ENCODE data around the gene POLE.
"Not testable (repeated sequence)": the region's sequence is repeated elsewhere in the genome, so short reads cannot be mapped to it uniquely, and the experiment has no call there.

Gene POLE

GRCh38 chr12:132717011-132717410 is 29.9 kb upstream of the POLE start:
- no peak for DNase-seq

GRCh38 chr12:132716356-132716755 is 29.2 kb upstream of the POLE start:
- DNase-seq, result no peak

- no peak for DNase-seq
Measured at GRCh38 chr12:132715874-132716273, 28.7 kb upstream of the POLE start.

GRCh38 chr12:132713123-132713522 is 26.0 kb upstream of the POLE start:
- DNase-seq, result no peak

- DNase-seq, result no peak
Measured at GRCh38 chr12:132711080-132711843, 24.1 kb upstream of the POLE start.

- peak; percentile 52 for DNase-seq
Measured at GRCh38 chr12:132710405-132711079, 23.4 kb upstream of the POLE start, which contains the start of gene PGAM5. Gene PGAM5 (plus strand): TSS chr12:132710842. CDS start chr12:132710877, 35 bp downstream.

- DNase-seq, result no peak
Measured at GRCh38 chr12:132710043-132710404, 22.9 kb upstream of the POLE start.

- no peak for DNase-seq
Measured at GRCh38 chr12:132708150-132708549, 21.0 kb upstream of the POLE start.

- no peak for DNase-seq
Measured at GRCh38 chr12:132707241-132707640, 20.1 kb upstream of the POLE start.

- no peak for DNase-seq
Measured at GRCh38 chr12:132703641-132704040, 16.5 kb upstream of the POLE start.

GRCh38 chr12:132702640-132703039 is 15.5 kb upstream of the POLE start:
- no peak for DNase-seq

- DNase-seq, result no peak
Measured at GRCh38 chr12:132700212-132700822, 13.2 kb upstream of the POLE start.

- DNase-seq, result no peak
Measured at GRCh38 chr12:132698341-132698740, 11.2 kb upstream of the POLE start.

GRCh38 chr12:132695431-132695830 is 8.3 kb upstream of the POLE start:
- no peak for DNase-seq

GRCh38 chr12:132694888-132695287 is 7.7 kb upstream of the POLE start:
- DNase-seq, result not testable (repeated sequence)

GRCh38 chr12:132692030-132692429 is 4.9 kb upstream of the POLE start:
- DNase-seq, result not testable (repeated sequence)

GRCh38 chr12:132690112-132690511 is 3.0 kb upstream of the POLE start:
- no peak for DNase-seq

GRCh38 chr12:132689227-132689626 is 2.1 kb upstream of the POLE start:
- no peak for DNase-seq

- no peak for DNase-seq
Measured at GRCh38 chr12:132686825-132687210, 324 bp downstream of the POLE start.

GRCh38 chr12:132685400-132685799 is 1.7 kb downstream of the POLE start:
- DNase-seq, result no peak

- no peak for DNase-seq
Measured at GRCh38 chr12:132677492-132677891, 9.7 kb downstream of the POLE start.

- DNase-seq, result no peak
Measured at GRCh38 chr12:132675757-132676432, 11.2 kb downstream of the POLE start.

- DNase-seq, result no peak
Measured at GRCh38 chr12:132674561-132674960, 12.6 kb downstream of the POLE start.
